Neuronal stem cell (in vitro differentiated cells): ENCODE results near the gene VPS37B.

ENCODE experiments used
- DNase-seq: peaks from one replicate; pipeline ENCODE4 v3.0.0-alpha.2; 2013; ENCODE audit warnings: low spot score
- H2AFZ ChIP-seq: one replicate; pipeline ENCODE4 v1.6.1; 2013; ENCODE audit warnings: mild to moderate bottlenecking, low read length, inconsistent platforms
- H2AK5ac ChIP-seq: 2 replicates; pipeline ENCODE4 v1.6.1; 2013; ENCODE audit warnings: low read depth, mild to moderate bottlenecking, inconsistent platforms, low read length, moderate library complexity, mixed read lengths
- H2BK120ac ChIP-seq: 2 replicates; pipeline ENCODE4 v1.6.1; 2013; ENCODE audit warnings: low read depth, mild to moderate bottlenecking, inconsistent platforms, low read length, moderate library complexity, mixed read lengths
- H2BK12ac ChIP-seq: one replicate; pipeline ENCODE4 v1.6.1; 2013; ENCODE audit warnings: low read length, inconsistent platforms
- H2BK15ac ChIP-seq: 2 replicates; pipeline ENCODE4 v1.6.1; 2013; ENCODE audit warnings: mild to moderate bottlenecking, low read length, inconsistent platforms, mixed read lengths
- H2BK5ac ChIP-seq: one replicate; pipeline ENCODE4 v1.6.1; 2013; ENCODE audit warnings: inconsistent platforms, mild to moderate bottlenecking, low read length, moderate library complexity
- H3K14ac ChIP-seq: one replicate; pipeline ENCODE4 v1.6.1; 2013; ENCODE audit warnings: low read length, inconsistent platforms
- H3K18ac ChIP-seq: 2 replicates; pipeline ENCODE4 v1.6.1; 2013; ENCODE audit warnings: low read length, inconsistent platforms
- H3K23ac ChIP-seq: 2 replicates; pipeline ENCODE4 v1.6.1; 2013; ENCODE audit warnings: low read depth, mild to moderate bottlenecking, mixed read lengths, low read length, inconsistent platforms; ENCODE audit not compliant: poor library complexity
- H3K27ac ChIP-seq: replicated peaks from 3 replicates; pipeline ENCODE4 v1.5.1; 2013; ENCODE audit warnings: low read length, inconsistent platforms
- H3K27me3 ChIP-seq, 3 experiments: 2 replicates each; pipeline ENCODE4 v1.6.1; 2013; ENCODE audit warnings: low read length in 3 of 3, mild to moderate bottlenecking in 2 of 3, inconsistent platforms in 1 of 3, low read depth in 1 of 3, mixed read lengths in 1 of 3, moderate library complexity in 1 of 3; ENCODE audit not compliant: control insufficient read depth in 3 of 3, insufficient read depth in 3 of 3
- H3K36me3 ChIP-seq, 2 donors: replicated peaks in 1 of 2; 2 replicates each; pipeline ENCODE4 v1.6.1; 2013; ENCODE audit warnings: low read length in 2 of 2; ENCODE audit not compliant: control insufficient read depth in 2 of 2, insufficient read depth in 2 of 2
- H3K4ac ChIP-seq: 2 replicates; pipeline ENCODE4 v1.6.1; 2013; ENCODE audit warnings: inconsistent platforms, mild to moderate bottlenecking, low read length, moderate library complexity
- H3K4me1 ChIP-seq, 2 donors: 1 replicate in 1 of 2; 2 replicates in 1 of 2; pipeline ENCODE4 v1.6.1; 2013; ENCODE audit warnings: low read length in 2 of 2, low read depth in 1 of 2; ENCODE audit not compliant: control insufficient read depth in 2 of 2, insufficient read depth in 1 of 2
- H3K4me2 ChIP-seq: one replicate; pipeline ENCODE4 v1.6.1; 2013; ENCODE audit warnings: mild to moderate bottlenecking, low read length, inconsistent platforms; ENCODE audit not compliant: insufficient read depth, poor library complexity, severe bottlenecking
- H3K4me3 ChIP-seq, 2 donors: 2 replicates each; pipeline ENCODE4 v1.5.1; 2013; ENCODE audit warnings: low read length in 2 of 2, mild to moderate bottlenecking in 2 of 2, inconsistent platforms in 1 of 2, moderate library complexity in 1 of 2
- H3K79me1 ChIP-seq: one replicate; pipeline ENCODE4 v1.6.1; 2013; ENCODE audit warnings: low read depth, mild to moderate bottlenecking, inconsistent platforms, low read length, moderate library complexity
- H3K9ac ChIP-seq: one replicate; pipeline ENCODE4 v1.6.1; 2013; ENCODE audit warnings: mild to moderate bottlenecking, low read depth, low read length, inconsistent platforms; ENCODE audit not compliant: poor library complexity
- H3K9me3 ChIP-seq, 2 donors: replicated peaks in 1 of 2; 2 replicates each; pipeline versions ENCODE3 to v1.6.1; 2013; ENCODE audit warnings: low read length in 2 of 2, mild to moderate bottlenecking in 2 of 2, inconsistent platforms in 1 of 2, low read depth in 1 of 2, mixed read lengths in 1 of 2, moderate library complexity in 1 of 2; ENCODE audit not compliant: control insufficient read depth in 2 of 2, insufficient read depth in 1 of 2
- H4K8ac ChIP-seq: one replicate; pipeline ENCODE4 v1.6.1; 2013; ENCODE audit warnings: low read depth, mild to moderate bottlenecking, inconsistent platforms, low read length, moderate library complexity
- H4K91ac ChIP-seq: one replicate; pipeline ENCODE4 v1.6.1; 2013; ENCODE audit warnings: low read length, low read depth, mild to moderate bottlenecking, inconsistent platforms; ENCODE audit not compliant: poor library complexity
- WGBS, 2 donors: extraction: QIAGEN DNeasy Blood & Tissue Kit; methylation state at CpG; one replicate each; pipeline ENCODE4 v1.1.7; 2013; ENCODE audit warnings: missing lambda C conversion rate in 2 of 2, mixed read lengths in 1 of 2; ENCODE audit not compliant: insufficient read length in 2 of 2, insufficient replicate concordance in 1 of 2; ENCODE audit errors: extremely low coverage in 2 of 2; 5-methylcytosine and 5-hydroxymethylcytosine counted together

Gene VPS37B

DNA sequence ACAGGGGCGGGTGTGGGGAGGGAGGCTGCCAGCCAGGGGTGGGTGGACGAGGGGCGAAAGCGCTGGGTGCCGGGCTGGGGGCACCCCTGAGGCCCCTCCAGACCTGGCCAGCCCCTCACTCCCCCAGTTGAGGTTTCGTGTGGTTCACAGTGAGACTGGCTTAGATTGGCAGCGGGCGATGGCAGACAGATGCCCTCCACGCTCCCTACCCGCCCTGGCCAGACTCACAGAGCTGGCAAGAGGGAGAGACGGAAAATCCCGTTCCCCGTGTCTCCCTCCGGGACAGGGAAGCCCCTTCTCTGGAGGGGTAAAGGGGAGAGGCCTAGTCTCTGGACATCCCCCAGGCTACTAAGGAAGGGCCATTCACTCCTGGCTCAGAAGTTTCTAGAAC, 33.2 kb upstream of the VPS37B start:
- no peak overlapping the region for H3K27ac ChIP-seq
- peaks cover 2% of the 10 kb centered on the region for H3K79me1 ChIP-seq
- H3K4me1 ChIP-seq: peaks cover 0 to 1% of the 10 kb centered on the region in 2 donors
- H3K23ac ChIP-seq: no peak overlapping the region
- no peak overlapping the region for H3K9ac ChIP-seq
- H3K4me2 ChIP-seq: no peak overlapping the region
- H3K27me3 ChIP-seq: no peaks in the 10 kb centered on the region
- no peak overlapping the region for H3K14ac ChIP-seq
- H4K91ac ChIP-seq: no peak overlapping the region
- H3K4ac ChIP-seq: no peak overlapping the region
- no peak overlapping the region for H2BK15ac ChIP-seq
- WGBS, 2 donors: no CpG with 5 or more reads among the region's 14 CpGs
- peak overlapping the region; percentile 64 for H2BK120ac ChIP-seq
- no peak for DNase-seq
- peak overlapping the region; percentile 99 for H2AK5ac ChIP-seq
- H2BK5ac ChIP-seq: no peak overlapping the region
- no peaks in the 10 kb centered on the region for H3K9me3 ChIP-seq
- no peaks in the 10 kb centered on the region for H3K36me3 ChIP-seq
- H4K8ac ChIP-seq: no peak overlapping the region
- H3K4me3 ChIP-seq: no peak overlapping the region
- peak overlapping the region; percentile 51 for H3K18ac ChIP-seq
- no peak overlapping the region for H2BK12ac ChIP-seq
- H2AFZ ChIP-seq: no peak overlapping the region

DNA sequence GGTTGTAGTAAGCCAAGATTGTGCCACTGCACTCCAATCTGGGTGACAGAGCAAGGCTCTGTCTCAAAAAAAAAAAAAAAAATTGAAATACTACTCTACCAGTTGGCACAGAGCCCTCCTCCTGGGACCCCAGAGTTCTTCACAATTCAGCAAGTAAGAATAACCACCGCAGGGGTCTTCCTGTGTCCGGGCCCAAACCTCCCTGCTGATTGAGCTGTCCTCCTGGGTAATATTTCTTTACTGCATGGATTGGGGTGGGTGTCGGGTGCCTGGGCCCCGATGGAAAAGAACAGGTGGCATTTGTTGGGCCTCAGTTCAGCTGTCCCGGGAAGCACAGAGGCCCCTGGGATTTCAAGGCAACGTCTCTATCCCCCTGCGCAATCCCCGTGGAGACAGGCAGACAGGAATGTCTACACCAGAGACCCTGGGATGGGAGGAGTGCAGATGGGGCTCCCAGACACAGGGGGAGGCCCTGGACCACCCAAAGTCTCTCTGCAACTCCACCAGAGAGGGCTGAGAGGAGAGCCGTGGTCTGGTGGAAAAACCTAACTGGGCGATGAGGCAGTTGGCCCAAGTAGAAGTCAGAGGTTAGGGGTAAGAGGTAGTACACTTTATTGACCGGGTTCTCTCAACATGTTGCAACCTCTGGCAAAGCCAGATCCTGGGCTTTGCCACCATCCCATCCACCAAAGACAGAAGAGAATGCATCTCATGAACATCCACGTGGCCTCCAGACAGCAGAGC, 32.7 kb upstream of the VPS37B start:
- Histone ChIP-seq H2BK12ac (no peak overlapping the region), H3K4me1 (peaks cover 0 to 1% of the 10 kb centered on the region in 2 donors), H3K4ac (no peak overlapping the region), H2BK5ac (no peak overlapping the region), H3K9me3 (no peaks in the 10 kb centered on the region), H3K4me3 (no peak overlapping the region), H3K23ac (no peak overlapping the region), H3K27ac (no peak overlapping the region), H3K14ac (no peak overlapping the region), H2AFZ (no peak overlapping the region), H3K36me3 (no peaks in the 10 kb centered on the region), H3K4me2 (no peak overlapping the region), H3K9ac (no peak overlapping the region), H2BK15ac (no peak overlapping the region), H3K79me1 (peaks cover 2% of the 10 kb centered on the region), H4K91ac (no peak overlapping the region), H3K27me3 (no peaks in the 10 kb centered on the region), H4K8ac (no peak overlapping the region), H2AK5ac (peak overlapping the region; percentile 99), H2BK120ac (no peak overlapping the region), H3K18ac (no peak overlapping the region)
- WGBS, 2 donors: no CpG with 5 or more reads among the region's 12 CpGs
- no peak for DNase-seq

GRCh38 chr12:122927756-122928403, 32.0 kb upstream of the VPS37B start:
- no peak overlapping the region for H4K91ac ChIP-seq
- no peak overlapping the region for H3K4ac ChIP-seq
- no peak overlapping the region for H3K9ac ChIP-seq
- no peak overlapping the region for H3K23ac ChIP-seq
- no peak overlapping the region for H3K27ac ChIP-seq
- no peak overlapping the region for H3K14ac ChIP-seq
- H3K36me3 ChIP-seq: no peaks in the 10 kb centered on the region
- no peak overlapping the region for H2AFZ ChIP-seq
- no peak overlapping the region for H4K8ac ChIP-seq
- WGBS, 2 donors: no CpG with 5 or more reads among the region's 11 CpGs
- H2BK12ac ChIP-seq: peak overlapping the region; percentile 9
- no peak for DNase-seq
- peaks cover 0 to 1% of the 10 kb centered on the region in 2 donors for H3K4me1 ChIP-seq
- H3K18ac ChIP-seq: no peak overlapping the region
- no peak overlapping the region for H2AK5ac ChIP-seq
- no peak overlapping the region for H2BK120ac ChIP-seq
- H3K4me3 ChIP-seq: no peak overlapping the region
- no peaks in the 10 kb centered on the region for H3K9me3 ChIP-seq
- no peaks in the 10 kb centered on the region for H3K27me3 ChIP-seq
- no peak overlapping the region for H3K4me2 ChIP-seq
- H2BK5ac ChIP-seq: no peak overlapping the region
- H2BK15ac ChIP-seq: no peak overlapping the region
- H3K79me1 ChIP-seq: peaks cover 2% of the 10 kb centered on the region

GRCh38 chr12:122921917-122922316, 26.0 kb upstream of the VPS37B start:
- H3K9me3 ChIP-seq: no peaks in the 10 kb centered on the region
- no peak overlapping the region for H3K9ac ChIP-seq
- WGBS, 2 donors: no CpG with 5 or more reads among the region's 8 CpGs
- H2BK15ac ChIP-seq: no peak overlapping the region
- H2BK12ac ChIP-seq: no peak overlapping the region
- H3K4me2 ChIP-seq: no peak overlapping the region
- no peak for DNase-seq
- H4K8ac ChIP-seq: no peak overlapping the region
- H3K4ac ChIP-seq: no peak overlapping the region
- no peak overlapping the region for H2AFZ ChIP-seq
- peak overlapping the region; percentile 29 for H3K18ac ChIP-seq
- H2AK5ac ChIP-seq: no peak overlapping the region
- no peaks in the 10 kb centered on the region for H3K79me1 ChIP-seq
- H2BK120ac ChIP-seq: no peak overlapping the region
- H3K14ac ChIP-seq: no peak overlapping the region
- peaks cover 0 to 1% of the 10 kb centered on the region in 2 donors for H3K4me1 ChIP-seq
- no peak overlapping the region for H2BK5ac ChIP-seq
- H3K23ac ChIP-seq: no peak overlapping the region
- H3K27ac ChIP-seq: no peak overlapping the region
- no peaks in the 10 kb centered on the region for H3K36me3 ChIP-seq
- H3K27me3 ChIP-seq: no peaks in the 10 kb centered on the region
- H3K4me3 ChIP-seq: no peak overlapping the region
- no peak overlapping the region for H4K91ac ChIP-seq
